ENCODE results near the gene AGR3.
"Not testable (repeated sequence)": the region's sequence is repeated elsewhere in the genome, so short reads cannot be mapped to it uniquely, and the experiment has no call there.

AGR3 gene

GRCh38 chr7:16891338-16891737 lies 9.6 kb upstream of the AGR3 start:
- DNase-seq (ENCODE audit: low read depth in 2 of 2): no peak

DNA sequence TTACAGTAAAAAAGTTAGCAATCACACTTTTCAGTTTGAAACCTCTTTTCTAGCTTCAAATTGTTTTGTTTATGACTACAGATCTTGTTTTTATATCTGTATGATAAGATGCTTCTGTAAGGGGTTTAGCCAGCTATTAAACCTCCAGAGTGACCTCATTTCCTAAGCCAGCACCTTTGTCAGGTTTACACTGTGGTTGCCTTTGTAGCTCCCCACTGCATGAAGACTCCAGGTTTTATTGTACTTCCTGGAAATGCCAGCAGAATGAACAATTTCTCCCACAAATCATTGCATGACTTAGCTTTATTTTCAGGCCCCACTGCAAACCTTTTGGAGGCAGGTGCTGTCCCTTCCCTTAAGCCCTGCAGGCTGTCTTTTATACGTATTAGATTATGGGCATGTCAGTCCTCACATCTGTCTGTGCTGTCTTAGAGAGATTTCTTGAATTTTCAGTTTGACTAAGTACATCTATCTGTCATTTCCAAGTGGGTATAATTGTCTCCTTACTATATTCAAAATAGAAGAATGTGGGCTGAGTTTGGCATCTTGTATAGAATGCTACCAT lies 8.2 kb upstream of the AGR3 start:
- DNase-seq (ENCODE audit: low read depth in 2 of 2): no peak

GRCh38 chr7:16889305-16889704 lies 7.5 kb upstream of the AGR3 start:
- DNase-seq (ENCODE audit: low read depth in 2 of 2): no peak

GRCh38 chr7:16883918-16884317 lies 2.1 kb upstream of the AGR3 start:
- DNase-seq (ENCODE audit: low read depth in 2 of 2): no peak

DNA sequence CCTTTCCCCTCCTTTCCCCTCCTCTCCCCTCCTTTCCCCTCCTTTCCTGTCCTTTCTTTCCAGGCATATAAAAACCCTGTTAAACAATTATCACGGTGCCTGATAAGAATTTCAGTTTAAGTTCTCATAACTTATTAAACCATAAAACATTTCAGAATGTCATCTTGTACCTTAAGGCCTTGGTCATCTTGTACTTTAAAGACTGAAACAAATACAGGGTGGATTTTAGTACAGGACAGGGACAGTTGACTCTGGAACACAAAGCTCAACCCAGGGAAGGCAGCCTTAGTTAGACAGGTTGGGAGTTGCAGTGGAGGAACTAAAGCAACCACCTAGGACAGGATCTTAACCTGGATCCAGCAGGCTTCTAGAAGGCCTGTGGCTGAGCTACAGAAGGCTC lies 1.2 kb downstream of the AGR3 start:
- no peak for DNase-seq (ENCODE audit: low read depth in 2 of 2)

DNA sequence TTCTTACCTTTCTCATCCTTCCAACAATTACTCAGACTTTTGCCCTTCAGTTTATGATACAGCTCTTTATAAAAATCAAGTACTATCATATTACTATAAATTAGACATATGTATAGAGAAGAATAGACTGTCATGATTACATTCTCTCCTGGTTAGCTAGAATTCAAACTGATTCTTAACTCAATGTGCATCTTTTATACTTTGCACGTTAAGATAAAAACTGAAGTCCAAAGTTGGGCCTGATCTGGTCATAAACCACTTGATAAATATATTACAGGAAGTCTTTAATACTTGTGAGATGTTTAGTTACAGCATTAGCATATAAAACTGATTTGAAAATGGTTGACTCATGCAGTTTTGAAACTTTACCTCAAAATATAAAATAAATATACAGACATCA lies 2.6 kb downstream of the AGR3 start:
- DNase-seq (ENCODE audit: low read depth in 2 of 2): no peak

- DNase-seq (ENCODE audit: low read depth in 2 of 2): no peak
Observed at GRCh38 chr7:16875861-16876260, 5.9 kb downstream of the AGR3 start.

DNA sequence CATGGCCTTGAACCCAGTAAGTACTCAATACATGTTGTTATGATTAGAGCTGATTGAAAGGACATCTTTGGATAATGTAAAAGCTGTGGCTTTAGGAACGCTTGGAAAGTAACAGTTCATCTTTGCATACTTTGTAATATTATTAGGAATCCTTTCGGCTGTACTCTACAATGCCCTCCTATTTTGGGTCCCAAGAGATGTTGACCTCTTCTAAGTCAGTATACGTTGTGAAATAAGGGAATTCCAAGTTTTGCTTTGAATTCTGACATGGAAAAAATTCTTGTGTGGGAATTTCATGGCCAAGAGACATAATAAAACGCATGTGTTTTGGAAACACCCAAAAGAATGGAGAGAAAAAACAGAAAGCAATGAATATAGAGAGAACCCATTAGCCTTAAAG lies 7.7 kb downstream of the AGR3 start:
- DNase-seq (ENCODE audit: low read depth in 2 of 2): no peak

GRCh38 chr7:16867328-16867727 lies 14.5 kb downstream of the AGR3 start:
- DNase-seq (ENCODE audit: low read depth in 2 of 2): no peak

DNA sequence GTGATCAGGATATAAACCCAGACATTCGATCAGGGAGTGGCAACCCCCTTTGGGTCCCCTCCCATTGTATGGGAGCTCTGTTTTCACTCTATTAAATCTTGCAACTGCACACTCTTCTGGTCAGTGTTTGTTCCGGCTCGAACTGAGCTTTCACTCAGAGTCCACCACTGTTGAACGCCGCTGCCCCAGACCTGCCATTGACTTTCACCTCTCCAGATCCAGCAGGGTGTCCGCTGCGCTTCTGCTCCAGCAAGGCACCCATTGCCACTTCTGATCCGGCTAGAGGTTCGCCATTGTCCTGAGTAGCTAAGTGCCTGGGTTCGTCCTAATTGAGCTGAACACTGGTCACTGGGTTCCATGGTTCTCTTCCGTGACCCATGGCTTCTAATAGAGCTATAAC lies 28.6 kb downstream of the AGR3 start:
- DNase-seq (ENCODE audit: low read depth in 2 of 2): not testable (repeated sequence)

- DNase-seq (ENCODE audit: low read depth in 2 of 2): no peak
Observed at GRCh38 chr7:16851829-16852228, 30.0 kb downstream of the AGR3 start.

DNA sequence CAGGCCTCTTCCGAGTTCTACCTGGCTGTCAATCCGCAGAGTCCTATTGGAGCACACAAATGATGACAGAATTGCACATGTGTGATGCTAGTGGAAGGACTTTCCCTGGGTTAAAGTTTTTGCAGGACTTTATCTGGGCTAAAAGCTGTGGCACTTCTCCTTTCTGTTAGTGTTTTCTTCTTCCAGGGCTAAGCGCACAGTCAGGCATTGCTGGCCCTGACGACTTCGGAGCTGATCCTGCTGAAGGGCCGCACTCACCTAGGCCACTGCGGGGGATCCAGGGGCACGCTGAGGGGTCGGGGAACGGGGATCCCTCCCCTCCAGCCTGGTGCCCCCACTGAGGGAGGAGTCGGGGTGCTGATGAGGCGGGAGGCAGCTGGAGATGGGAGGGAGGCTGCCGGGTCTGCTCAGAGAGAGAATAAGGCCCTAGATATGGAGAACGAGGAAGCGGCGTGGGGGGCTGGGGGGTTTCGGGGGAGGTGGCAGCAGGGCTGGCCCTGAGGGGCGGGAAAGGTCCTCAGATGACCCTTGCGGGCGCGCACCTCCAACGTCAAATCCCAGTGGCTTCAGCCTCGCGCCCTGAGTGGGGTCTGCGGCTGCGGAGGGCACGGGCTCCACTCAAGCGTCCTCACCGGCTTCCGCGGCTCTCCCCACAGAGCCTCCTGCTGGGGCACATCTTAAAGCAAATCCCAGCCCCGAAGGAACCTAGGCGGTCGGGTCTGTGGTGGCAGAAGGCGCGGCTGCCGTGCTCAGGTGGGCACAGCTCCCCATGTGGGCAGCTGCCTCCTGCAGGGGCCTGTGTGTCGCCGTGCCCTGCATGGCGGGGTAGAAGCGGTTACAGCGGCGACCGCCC lies 30.9 kb downstream of the AGR3 start:
- DNase-seq (ENCODE audit: low read depth in 2 of 2): no peak

- no peak for DNase-seq (ENCODE audit: low read depth in 2 of 2)
Observed at GRCh38 chr7:16849296-16850148, 32.3 kb downstream of the AGR3 start.

DNA sequence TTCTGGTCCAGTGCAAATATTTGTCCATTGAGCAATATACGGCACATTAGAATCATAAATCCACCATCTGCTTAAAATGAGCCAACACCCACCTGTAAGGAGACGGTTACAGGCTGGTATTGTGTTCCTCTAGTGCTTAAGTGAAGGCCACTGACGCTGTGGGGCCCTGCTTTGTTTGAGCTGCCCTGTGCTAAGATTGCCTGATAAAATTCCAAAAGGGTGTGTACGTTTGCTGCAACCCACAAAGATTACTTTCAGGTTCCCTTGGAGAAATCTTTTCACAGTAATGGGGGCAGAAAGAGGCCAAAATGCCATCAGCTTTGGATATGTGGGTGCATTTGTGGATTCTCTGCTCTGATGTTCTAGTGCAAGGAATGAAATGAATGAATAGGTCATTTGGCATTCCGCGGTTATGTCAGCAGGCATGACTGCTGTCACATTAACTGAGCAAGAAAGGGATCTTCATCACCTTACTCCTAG lies 34.4 kb downstream of the AGR3 start:
- DNase-seq (ENCODE audit: low read depth in 2 of 2): no peak

DNA sequence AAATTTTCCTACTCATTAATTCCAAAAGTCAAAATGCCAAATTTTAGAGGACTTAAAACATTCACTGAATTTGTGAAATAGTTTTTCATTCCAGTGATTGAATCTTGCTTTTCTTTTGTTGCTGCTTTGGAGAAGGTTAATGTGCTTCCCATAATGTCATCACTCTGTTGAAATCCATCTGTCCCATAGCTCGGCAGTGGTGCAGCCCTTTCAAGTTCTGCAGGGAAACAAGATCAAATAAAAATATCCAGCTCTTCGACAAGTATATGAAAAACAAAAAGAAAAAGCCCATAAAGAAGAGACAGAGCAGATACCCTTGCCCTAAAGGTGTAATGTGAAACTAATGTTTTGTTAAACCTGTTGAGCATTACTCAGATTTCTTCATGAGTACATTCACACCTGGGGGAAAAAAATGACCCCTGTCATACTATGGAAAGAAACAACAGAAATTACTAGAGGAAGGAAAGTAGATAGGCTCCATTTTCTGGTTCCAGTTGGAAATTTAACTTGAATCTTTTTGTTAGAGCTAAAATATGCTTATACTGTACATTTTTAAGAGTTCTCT lies 35.1 kb downstream of the AGR3 start:
- DNase-seq (ENCODE audit: low read depth in 2 of 2): no peak

DNA sequence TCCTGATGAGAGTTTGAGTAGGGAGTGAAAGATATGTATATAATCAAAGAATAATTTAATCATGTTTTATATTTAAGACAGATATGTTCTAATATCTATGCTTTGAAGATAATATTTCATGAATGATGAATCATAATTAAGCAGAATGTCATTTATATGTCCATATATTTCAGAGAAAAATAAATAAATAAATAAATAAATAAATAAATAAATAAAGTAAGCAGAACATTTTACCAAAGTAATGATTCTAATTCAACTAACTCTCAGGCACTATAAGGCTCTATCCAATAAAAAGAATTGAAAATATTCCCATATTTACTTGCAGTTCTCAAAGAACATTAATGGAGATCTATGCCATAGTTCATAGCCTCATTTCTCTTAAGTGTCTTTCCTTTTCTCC lies 36.0 kb downstream of the AGR3 start:
- no peak for DNase-seq (ENCODE audit: low read depth in 2 of 2)

DNA sequence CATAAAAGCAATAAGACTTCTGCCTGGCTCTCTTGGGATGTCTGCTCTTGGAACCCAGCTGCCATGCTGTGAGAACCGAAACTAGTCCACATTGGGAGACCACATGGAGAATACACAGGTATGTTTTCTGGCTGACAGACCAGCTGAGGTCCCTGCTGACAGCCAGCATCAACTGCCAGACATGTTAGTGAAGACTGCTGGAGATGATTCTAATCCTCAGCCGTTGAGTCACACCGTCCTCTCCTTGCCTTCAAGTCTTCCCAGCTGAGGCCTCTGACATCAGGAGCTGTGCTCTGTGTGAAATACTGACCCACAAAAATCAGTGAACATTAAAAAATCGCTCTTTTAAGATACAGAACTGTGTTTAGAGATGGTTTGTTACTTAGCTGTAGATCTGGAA lies 40.1 kb downstream of the AGR3 start:
- no peak for DNase-seq (ENCODE audit: low read depth in 2 of 2)

DNA sequence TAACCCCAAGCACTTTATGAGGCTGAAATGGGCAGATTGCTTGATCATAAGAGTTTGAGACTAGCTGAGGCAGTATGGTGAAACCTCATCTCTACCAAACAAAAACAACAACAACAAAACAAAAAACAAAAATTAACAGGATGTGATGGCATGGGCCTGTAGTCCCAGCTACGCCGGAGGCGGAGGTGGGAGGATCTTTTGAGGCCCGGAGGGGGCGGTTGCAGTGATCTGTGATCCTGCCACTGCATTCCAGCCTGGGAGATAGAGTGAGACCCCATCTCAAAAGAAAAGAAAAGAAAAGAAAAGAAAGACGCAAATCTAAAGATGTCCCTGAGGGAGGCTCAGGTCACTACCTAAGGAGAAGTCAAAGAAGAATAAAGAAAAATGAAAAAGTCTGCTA lies 41.7 kb downstream of the AGR3 start:
- DNase-seq (ENCODE audit: low read depth in 2 of 2): no peak

- no peak for DNase-seq (ENCODE audit: low read depth in 2 of 2)
Observed at GRCh38 chr7:16839646-16840045, 42.1 kb downstream of the AGR3 start.

DNA sequence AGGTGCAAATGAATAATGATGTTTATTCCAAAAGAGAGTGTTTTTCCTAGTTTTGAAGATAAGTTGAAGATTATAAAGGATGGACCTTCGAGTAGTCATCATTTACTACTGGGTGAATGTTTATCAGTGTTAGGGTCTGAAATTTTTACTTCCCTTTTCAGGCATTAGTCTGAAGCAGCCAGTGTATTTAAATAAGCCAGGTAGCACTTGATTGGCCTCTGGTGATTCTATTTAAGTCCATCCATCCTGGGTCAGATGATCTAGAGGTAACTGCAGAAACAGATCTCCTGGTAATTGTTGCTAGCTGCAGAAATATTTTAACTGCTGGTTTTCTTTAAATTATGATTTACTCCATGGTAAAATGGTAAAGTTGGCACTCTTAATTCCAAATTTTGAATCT lies 42.9 kb downstream of the AGR3 start:
- DNase-seq (ENCODE audit: low read depth in 2 of 2): no peak

DNA sequence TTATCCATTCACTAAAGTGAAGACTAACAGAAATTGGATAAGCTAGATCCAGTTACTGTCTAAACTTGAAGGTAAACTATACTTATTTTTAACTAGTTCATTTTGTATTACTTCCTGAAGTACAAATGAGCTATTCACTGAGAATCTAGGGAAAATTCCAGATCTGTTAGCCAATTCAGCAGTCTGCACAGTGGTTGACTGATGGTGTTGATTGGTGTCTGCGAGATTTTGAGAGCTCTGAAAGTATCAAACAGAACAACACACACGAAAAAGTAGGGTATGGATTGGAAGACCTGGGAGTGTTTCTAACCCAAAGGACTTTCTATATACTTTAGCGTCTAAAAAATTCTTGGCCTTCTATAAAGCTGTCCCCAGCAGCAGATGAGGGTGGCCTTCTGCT lies 43.4 kb downstream of the AGR3 start:
- DNase-seq (ENCODE audit: low read depth in 2 of 2): no peak

- no peak for DNase-seq (ENCODE audit: low read depth in 2 of 2)
Observed at GRCh38 chr7:16836481-16836880, 45.3 kb downstream of the AGR3 start.
